ENCODE measurements around the gene GDPD4.
"Not testable (repeated sequence)": the region's sequence is repeated elsewhere in the genome, so short reads cannot be mapped to it uniquely, and the experiment has no call there.

The GDPD4 gene, protein sequence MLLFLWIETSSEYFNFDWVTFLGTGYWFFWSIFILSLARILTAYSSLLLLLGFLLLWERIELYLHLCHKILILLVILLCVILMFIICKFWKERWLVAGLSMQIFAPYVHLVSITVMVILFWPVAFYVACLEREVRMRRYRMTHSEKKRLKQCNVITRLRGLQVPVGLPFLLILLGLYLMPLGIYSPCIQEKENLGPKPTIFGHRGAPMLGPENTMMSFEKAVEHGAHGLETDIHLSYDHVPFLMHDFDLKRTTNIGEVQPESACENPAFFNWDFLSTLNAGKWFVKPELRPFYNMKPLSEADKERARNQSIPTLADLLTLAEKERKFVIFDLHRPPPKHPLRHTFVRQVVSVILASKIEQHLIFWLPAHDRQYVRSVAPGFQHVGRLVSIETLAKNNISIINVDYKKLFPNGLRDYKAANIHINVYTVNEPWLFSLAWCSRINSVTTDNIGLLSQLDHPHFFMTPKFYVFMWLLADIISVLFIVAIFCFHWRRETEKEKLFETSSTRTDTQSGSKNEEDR

DNA sequence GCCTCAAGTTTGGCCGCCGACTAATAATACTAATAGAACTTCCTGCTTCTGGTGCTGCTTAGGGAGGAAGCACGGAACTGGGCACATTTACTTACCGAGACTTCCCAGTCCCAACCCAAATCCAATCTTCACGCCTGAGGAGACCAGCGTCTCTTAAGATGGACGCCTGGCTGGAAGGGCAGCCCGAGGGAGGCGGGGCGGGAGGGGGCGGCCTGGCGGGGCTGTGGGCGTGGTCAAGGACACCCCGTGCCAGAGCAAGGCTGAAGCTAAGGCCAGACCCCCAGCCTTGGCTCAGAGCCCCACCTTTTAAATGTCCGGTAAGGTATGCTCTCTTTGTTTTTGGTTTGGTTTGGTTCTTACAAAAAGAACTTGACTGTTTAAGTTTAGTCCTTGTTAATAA is at the start of gene GDPD4:
Gene GDPD4 (minus strand): TSS at position 177 of the 400 bp plus-strand sequence. CDS start 16,549 bp downstream, outside the sequence.
- DNase-seq = no peak

- DNase-seq = no peak
Observed at GRCh38 chr11:77347948-77348347, 46.5 kb upstream of the GDPD4 start.

GRCh38 chr11:77346906-77347603 is 45.6 kb upstream of the GDPD4 start:
- no peak for DNase-seq

- no peak for DNase-seq
Observed at GRCh38 chr11:77345621-77346020, 44.1 kb upstream of the GDPD4 start.

GRCh38 chr11:77340501-77340900 is 39.0 kb upstream of the GDPD4 start:
- no peak for DNase-seq

DNA sequence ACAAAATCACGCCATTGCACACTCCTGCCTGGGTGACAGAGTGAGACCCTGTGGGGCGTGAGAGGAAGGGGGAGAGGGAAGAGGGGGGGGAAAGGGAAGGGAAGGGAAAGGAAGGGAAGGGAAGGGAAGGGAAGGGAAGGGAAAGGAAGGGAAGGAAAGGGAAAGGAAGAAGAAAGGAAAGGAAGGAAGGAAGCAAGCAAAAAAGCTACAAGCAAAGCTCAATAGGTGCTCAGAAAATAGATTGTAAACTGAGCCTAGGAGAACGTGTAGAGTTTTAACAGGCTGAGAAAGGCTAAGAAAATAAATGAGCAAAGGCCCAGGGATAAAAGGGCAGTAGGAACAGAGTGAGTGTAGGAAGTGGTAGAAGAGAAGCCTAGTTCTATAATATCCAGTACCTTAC is 30.8 kb upstream of the GDPD4 start:
- DNase-seq = no peak

DNA sequence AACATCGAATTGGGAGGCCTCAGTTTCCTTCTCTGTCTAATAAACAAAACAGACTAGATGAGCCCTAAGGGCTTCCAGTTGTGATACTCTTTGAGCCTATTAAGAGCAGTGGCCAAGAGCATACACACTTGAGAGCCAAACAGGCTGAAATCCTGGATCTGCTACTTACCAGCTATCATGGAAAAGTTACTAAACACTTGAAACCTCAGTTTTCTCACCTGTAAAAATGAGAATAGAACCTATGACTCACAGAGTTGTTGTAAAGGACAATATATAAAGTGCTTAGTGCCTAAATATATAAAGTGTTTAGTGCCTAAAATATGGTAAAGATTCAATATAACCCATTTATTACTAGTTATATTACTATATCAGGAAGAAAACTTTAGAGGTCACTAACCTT is 23.7 kb upstream of the GDPD4 start:
- DNase-seq = no peak

DNA sequence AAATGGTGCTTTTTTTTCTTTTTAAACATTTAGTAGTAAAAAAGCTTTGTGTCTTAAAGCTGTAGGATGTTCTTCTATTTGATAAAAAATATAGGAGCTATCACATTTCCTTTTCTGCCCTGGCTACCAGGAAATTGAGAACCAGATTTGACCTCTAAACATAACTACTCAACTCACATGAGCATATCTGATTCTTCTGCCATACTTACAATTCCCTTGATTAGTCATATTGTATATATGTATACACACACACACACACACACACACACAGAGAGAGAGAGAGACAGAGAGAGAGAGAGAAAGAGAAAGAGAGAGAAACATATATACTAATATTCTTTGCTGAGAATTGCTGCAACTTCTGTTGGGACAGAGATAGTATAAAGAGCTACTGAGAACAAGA is 23.0 kb upstream of the GDPD4 start:
- no peak for DNase-seq

DNA sequence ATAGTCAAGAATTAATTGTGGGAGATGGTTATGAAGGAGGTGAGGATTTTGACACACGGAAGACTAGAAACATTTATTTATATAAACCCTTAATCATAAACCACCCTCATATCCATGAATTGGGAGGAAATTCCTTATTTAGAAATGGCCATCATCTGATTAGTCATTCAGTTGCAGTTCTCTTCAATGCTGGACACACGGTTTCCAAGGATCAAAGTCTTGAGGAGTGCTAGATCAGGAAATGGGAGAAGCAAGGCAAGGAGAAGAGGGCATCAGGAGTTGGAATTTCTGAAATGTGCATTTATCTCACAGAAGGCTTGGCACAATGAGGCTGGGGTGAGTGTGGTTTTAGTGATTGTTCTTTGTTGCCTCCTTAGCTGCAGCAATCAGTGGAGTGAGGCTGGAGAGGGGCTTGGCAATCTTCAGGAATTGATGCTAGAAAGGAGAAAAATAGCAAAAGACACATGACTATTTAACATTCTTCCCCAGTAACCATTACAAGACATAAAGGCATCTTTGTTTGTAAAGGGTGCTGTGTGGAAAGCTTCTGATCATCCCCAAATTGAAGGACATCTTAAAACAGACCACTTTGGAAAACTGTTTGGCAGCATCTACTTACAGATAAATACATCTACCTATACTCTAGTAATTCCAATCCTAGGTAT is 21.6 kb upstream of the GDPD4 start:
- DNase-seq = no peak

DNA sequence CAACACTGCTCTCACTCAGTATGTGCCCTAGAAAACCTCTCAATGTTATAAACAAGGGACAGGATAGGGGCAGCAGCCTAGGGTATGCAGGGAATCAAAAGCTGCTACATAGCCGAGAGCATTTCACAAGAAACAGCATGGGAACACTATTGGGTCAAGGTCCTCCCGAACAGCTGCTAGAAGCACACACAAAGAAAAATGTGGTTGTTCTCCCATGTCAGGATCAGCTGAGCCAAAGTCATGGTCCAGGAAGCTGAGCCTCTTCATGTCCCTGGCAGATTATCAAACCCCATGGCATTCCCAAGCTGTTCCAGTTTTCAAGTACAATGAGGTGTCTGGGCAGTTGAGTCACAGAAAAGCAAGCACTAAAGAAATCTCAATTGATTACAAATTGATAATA is 21.0 kb upstream of the GDPD4 start:
- DNase-seq = no peak

GRCh38 chr11:77320351-77320750 is 18.9 kb upstream of the GDPD4 start:
- DNase-seq = no peak

- DNase-seq = no peak
Observed at GRCh38 chr11:77318600-77318999, 17.1 kb upstream of the GDPD4 start.

- DNase-seq = no peak
Observed at GRCh38 chr11:77316733-77317342, 15.4 kb upstream of the GDPD4 start.

- DNase-seq = no peak
Observed at GRCh38 chr11:77312107-77312506, 10.6 kb upstream of the GDPD4 start.

- DNase-seq = no peak
Observed at GRCh38 chr11:77311701-77312100, 10.2 kb upstream of the GDPD4 start.

GRCh38 chr11:77310721-77311120 is 9.2 kb upstream of the GDPD4 start:
- no peak for DNase-seq

DNA sequence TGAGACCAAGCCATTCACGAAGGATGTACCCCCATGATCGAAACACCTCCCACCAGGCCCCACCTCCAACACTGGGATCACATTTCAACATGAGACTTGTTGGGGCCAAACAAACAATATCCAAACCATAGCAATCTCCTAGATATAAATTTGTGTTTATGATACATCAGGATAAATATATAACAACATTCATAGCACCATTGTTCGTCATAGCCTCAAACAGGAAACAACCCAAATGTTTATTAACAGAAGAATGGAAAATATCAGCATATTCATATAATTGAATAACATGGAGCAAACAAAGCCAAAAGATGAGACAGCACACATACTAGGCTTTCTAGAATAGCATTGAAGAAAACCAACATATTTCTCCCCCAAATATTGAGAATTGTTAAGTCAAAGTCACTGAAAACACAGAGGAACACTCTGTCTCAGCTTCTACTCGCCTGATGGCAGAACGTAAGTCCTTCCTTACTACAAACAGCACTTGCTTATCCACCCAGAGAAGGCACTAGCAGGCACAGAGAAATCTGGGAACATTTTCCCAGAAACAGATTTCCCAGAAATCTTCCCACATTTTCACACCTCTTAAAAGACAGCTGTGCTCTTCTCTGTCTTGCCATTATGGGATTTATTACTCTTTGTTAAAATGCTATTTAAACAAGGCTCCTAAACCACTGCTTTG is 8.1 kb upstream of the GDPD4 start:
- DNase-seq = no peak

DNA sequence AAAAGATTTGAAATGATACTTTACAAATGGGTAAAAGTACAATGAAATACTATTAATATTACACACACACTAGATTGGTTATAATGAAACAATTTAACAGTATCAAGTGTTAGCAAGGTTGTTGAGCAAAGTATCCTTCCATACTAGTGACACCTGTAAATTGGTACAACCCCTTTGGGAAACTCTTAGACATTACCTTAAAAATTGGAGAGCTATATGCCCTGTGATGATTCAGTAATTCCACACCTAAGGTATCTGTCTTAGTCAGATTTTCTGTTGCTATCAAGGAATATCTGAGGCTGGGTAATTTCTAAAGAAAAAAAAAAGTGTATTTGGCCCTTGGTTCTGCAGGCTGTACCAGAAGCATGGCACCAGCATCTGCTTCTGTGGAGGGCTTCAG is 7.4 kb upstream of the GDPD4 start:
- DNase-seq = no peak

GRCh38 chr11:77303328-77303727 is 1.8 kb upstream of the GDPD4 start:
- DNase-seq = no peak

DNA sequence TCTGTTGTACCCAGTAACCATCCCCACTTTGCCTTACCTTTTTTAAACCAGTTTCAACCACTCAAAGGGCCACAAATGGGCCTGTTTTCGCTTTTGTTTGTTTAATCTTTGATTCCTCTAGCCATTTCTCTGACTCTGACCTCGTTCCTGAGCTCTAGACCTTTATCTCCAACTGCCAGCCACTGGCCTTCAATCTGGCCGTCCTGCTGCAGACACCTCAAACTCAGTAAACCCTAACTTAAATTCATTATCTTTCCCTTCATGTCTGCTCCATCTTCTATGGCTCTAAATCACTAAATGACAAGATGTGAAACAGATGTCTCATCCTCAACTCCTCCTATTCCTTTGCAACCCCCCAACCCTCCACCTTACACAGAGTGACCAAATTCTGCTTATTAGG is 1.3 kb upstream of the GDPD4 start:
- no peak for DNase-seq

- no peak for DNase-seq
Observed at GRCh38 chr11:77300695-77301094, 791 bp downstream of the GDPD4 start.

- DNase-seq = not testable (repeated sequence)
Observed at GRCh38 chr11:77300028-77300427, 1.5 kb downstream of the GDPD4 start.

All from NCI-H1105 (cell line).